ENCODE data around the gene EGFR. TPM values are rescaled to one million over a fixed set of nuclear protein-coding genes. Genes with fewer than 3 reads are reported as not detected.

Gene EGFR
- total and polyA plus RNA-seq, 2 experiments from 2014 or later, result 21.6 to 51.0 TPM

DNA sequence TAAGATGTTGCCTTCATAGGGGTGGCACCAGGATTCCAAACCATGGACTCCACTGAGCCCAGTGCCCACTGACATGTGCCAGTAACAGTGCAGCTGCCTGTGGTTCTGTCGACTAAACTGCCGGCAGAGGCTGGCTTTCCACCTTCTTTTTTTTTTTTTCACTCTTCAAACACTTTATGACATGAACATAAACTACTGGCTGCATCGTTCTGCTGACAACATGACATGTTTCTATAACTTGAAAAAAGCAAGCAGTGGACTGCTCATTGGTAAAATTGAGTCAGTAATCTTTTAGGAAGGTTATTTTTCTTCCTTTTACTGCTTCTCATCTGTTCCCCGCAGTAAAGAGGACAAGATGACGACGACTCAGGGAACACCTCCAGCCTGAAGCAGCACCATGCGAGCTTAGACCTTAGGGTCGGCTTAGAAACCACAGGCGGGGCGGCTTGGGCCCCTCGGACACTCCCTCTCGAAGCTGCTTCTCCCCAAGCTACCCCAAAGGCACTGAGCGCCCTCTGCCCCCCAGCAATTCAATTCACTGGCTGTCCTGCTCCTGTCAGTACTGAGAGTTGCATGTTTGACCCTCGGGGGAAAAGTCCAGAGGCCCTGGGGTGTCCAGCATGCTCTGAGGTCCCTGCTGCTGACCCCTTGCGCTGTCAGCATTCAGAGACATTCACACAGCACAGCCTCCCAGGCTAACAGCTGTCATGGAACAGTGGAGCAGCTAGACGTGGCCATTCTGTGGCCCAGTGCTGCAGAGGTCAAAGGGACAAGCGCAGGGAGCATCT lies 112.5 kb downstream of the EGFR start:
- DNase-seq (ENCODE audit: low spot score), result no peak
- Histone ChIP-seq H3K9me3 (ENCODE audit: low read depth) (no peaks in the 10 kb centered on the region), H3K4me2 (peak overlapping the region; percentile 6), H3K4me3 (no peak overlapping the region), H3K4me1 (ENCODE audit: insufficient read depth) (peaks cover 63% of the 10 kb centered on the region), H3K27me3 (no peaks in the 10 kb centered on the region), H2AFZ (no peak overlapping the region), H3K27ac (peak overlapping the region; percentile 96), H4K20me1 (ENCODE audit: insufficient read depth, poor library complexity, severe bottlenecking) (no peaks in the 10 kb centered on the region), H3K36me3 (replicated peaks; ENCODE audit: insufficient read depth, low read depth) (no peaks in the 10 kb centered on the region), H3K79me2 (peaks cover 2% of the 10 kb centered on the region), H3K9me2 (replicated peaks; ENCODE audit: insufficient read depth) (no peaks in the 10 kb centered on the region)
- TF ChIP-seq EZH2 (IDR thresholded peaks at IDR 0.05; ENCODE audit: borderline replicate concordance), result no peak
- no peak for TF ChIP-seq EZH2phosphoT487 (IDR thresholded peaks at IDR 0.05; ENCODE audit: low read depth, severe bottlenecking, unreplicated experiment)
- TF ChIP-seq, protein P1, sequence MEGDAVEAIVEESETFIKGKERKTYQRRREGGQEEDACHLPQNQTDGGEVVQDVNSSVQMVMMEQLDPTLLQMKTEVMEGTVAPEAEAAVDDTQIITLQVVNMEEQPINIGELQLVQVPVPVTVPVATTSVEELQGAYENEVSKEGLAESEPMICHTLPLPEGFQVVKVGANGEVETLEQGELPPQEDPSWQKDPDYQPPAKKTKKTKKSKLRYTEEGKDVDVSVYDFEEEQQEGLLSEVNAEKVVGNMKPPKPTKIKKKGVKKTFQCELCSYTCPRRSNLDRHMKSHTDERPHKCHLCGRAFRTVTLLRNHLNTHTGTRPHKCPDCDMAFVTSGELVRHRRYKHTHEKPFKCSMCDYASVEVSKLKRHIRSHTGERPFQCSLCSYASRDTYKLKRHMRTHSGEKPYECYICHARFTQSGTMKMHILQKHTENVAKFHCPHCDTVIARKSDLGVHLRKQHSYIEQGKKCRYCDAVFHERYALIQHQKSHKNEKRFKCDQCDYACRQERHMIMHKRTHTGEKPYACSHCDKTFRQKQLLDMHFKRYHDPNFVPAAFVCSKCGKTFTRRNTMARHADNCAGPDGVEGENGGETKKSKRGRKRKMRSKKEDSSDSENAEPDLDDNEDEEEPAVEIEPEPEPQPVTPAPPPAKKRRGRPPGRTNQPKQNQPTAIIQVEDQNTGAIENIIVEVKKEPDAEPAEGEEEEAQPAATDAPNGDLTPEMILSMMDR (IDR thresholded peaks at IDR 0.05; ENCODE audit: poor library complexity), result no peak
- WGBS (ENCODE audit: low lambda C conversion rate, missing lambda C conversion rate), result 71% methylated on average over 17 of the region's 17 CpGs

DNA sequence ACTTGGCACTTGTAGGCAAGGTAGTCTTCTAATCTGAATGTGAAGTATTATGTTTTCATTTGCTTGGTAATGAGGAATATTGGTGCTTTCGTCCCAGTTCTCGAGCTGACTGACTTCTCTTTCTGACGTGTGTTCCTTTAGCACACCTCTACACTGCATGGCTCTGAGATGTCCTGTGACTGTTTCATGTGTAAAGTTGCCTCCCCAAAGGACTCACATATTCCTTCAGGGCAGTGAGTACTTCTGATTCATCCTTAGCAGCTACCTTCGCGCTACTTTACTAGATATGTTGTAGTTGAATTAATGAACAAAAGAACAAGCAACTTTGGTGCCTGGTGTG lies 113.7 kb downstream of the EGFR start:
- DNase-seq (ENCODE audit: low spot score), result no peak
- Histone ChIP-seq H3K9me2 (replicated peaks; ENCODE audit: insufficient read depth) (no peaks in the 10 kb centered on the region), H3K9me3 (ENCODE audit: low read depth) (no peaks in the 10 kb centered on the region), H2AFZ (no peak overlapping the region), H4K20me1 (ENCODE audit: insufficient read depth, poor library complexity, severe bottlenecking) (no peaks in the 10 kb centered on the region), H3K27ac (peak overlapping the region; percentile 96), H3K36me3 (replicated peaks; ENCODE audit: insufficient read depth, low read depth) (no peaks in the 10 kb centered on the region), H3K4me1 (ENCODE audit: insufficient read depth) (peaks cover 57% of the 10 kb centered on the region), H3K27me3 (no peaks in the 10 kb centered on the region), H3K79me2 (no peaks in the 10 kb centered on the region), H3K4me3 (no peak overlapping the region), H3K4me2 (no peak overlapping the region)
- no peak for TF ChIP-seq EZH2phosphoT487 (IDR thresholded peaks at IDR 0.05; ENCODE audit: low read depth, severe bottlenecking, unreplicated experiment)
- no peak for TF ChIP-seq EZH2 (IDR thresholded peaks at IDR 0.05; ENCODE audit: borderline replicate concordance)
- TF ChIP-seq, protein P1 (IDR thresholded peaks at IDR 0.05; ENCODE audit: poor library complexity), result no peak
- 73% methylated on average over 5 of the region's 5 CpGs for WGBS (ENCODE audit: low lambda C conversion rate, missing lambda C conversion rate)

DNA sequence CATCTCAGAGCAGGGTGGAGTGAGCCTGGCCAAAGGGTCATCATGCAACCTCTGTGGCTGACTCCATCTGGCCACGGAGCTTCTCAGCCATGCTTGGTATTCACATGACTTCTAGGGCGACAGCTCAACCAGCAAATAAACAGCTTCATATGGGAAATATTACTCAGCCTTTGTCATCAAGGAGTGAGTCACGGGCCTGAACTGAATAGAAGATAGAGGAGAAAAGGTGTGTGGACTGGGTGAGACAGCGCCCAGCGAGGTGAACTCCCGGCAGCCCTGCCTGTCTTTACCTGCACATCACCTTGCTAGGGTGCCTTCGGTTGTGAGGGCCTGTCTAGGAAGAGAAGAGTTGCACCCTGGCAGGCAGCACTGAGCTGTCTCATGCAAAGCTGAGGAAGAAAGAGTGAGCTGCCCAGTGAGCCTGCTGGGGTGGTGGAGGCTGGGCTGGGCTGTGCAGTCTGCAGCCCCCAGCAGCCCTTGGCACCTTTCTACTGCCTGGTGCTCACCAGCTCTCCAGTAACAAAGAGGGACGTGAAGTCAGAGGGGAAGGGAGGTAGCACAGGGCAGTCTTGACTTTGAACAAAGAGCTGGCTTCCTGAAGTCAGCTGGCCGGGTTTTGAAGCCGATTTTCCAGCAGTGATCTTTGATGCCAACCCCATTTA lies 114.2 kb downstream of the EGFR start:
- Histone ChIP-seq H3K36me3 (replicated peaks; ENCODE audit: insufficient read depth, low read depth) (no peaks in the 10 kb centered on the region), H3K27me3 (no peaks in the 10 kb centered on the region), H3K27ac (peak overlapping the region; percentile 96), H3K79me2 (no peaks in the 10 kb centered on the region), H3K9me2 (replicated peaks; ENCODE audit: insufficient read depth) (no peaks in the 10 kb centered on the region), H3K4me1 (ENCODE audit: insufficient read depth) (peaks cover 52% of the 10 kb centered on the region), H2AFZ (no peak overlapping the region), H3K4me2 (peak overlapping the region; percentile 32), H3K4me3 (no peak overlapping the region), H3K9me3 (ENCODE audit: low read depth) (no peaks in the 10 kb centered on the region), H4K20me1 (ENCODE audit: insufficient read depth, poor library complexity, severe bottlenecking) (no peaks in the 10 kb centered on the region)
- 70% methylated on average over 10 of the region's 10 CpGs for WGBS (ENCODE audit: low lambda C conversion rate, missing lambda C conversion rate)
- TF ChIP-seq EZH2phosphoT487 (IDR thresholded peaks at IDR 0.05; ENCODE audit: low read depth, severe bottlenecking, unreplicated experiment) (no peak), EZH2 (IDR thresholded peaks at IDR 0.05; ENCODE audit: borderline replicate concordance) (no peak)
- TF ChIP-seq, protein P1 (IDR thresholded peaks at IDR 0.05; ENCODE audit: poor library complexity), result no peak
- peak; percentile 84 for DNase-seq (ENCODE audit: low spot score)

All from hepatocyte (in vitro differentiated cells).